OCI-LY3 (cell line): Measurements from ENCODE around the gene DSG1.

Source experiments
- H2AFZ ChIP-seq: fragments of 200-600, 300-600 bp; shearing (Covaris generic); 2 replicates; pipeline ENCODE4 v1.6.0; 2014; ENCODE audit warnings: antibody characterized with exemption, low read depth, low read length
- H3K27ac ChIP-seq: fragments of 200-600, 300-600 bp; sonication (generic); 2 replicates; pipeline ENCODE4 v1.5.1; 2014; ENCODE audit warnings: mild to moderate bottlenecking, low read length, moderate library complexity, mixed read lengths
- H3K27me3 ChIP-seq: fragments of 200-600, 300-600 bp; sonication (generic); 2 replicates; pipeline ENCODE4 v1.6.1; 2014; ENCODE audit warnings: low read depth, low read length, mixed read lengths
- H3K36me3 ChIP-seq: fragments of 200-600, 300-600 bp; sonication (generic); replicated peaks from 2 replicates; pipeline ENCODE3; 2014; ENCODE audit warnings: low read depth, low read length, mixed read lengths
- H3K4me1 ChIP-seq: fragments of 300-600, 200-600 bp; sonication (generic); 2 replicates; pipeline ENCODE4 v1.6.1; 2014; ENCODE audit warnings: low read length, mixed read lengths
- H3K4me2 ChIP-seq: fragments of 200-600, 300-600 bp; sonication (generic); 2 replicates; pipeline ENCODE4 v1.6.1; 2014; ENCODE audit warnings: low read length, mixed read lengths
- H3K4me3 ChIP-seq: fragments of 300-600, 200-600 bp; sonication (generic); 2 replicates; pipeline ENCODE4 v1.5.1; 2014; ENCODE audit warnings: antibody characterized with exemption, mild to moderate bottlenecking, low read length, moderate library complexity
- H3K79me2 ChIP-seq: fragments of 300-600, 200-600 bp; shearing (Covaris generic); 2 replicates; pipeline ENCODE4 v1.6.1; 2014; ENCODE audit warnings: mild to moderate bottlenecking, low read length, mixed read lengths
- H3K9ac ChIP-seq: fragments of 300-600, 200-600 bp; shearing (Covaris generic); 2 replicates; pipeline ENCODE4 v1.6.0; 2014; ENCODE audit warnings: mild to moderate bottlenecking, low read length, moderate library complexity
- H3K9me3 ChIP-seq: fragments of 200-600, 300-600 bp; shearing (Covaris generic); 2 replicates; pipeline ENCODE4 v1.6.1; 2014; ENCODE audit warnings: low read length, mixed read lengths; ENCODE audit not compliant: insufficient read depth
- H4K20me1 ChIP-seq: fragments of 200-600, 300-600 bp; sonication (generic); 2 replicates; pipeline ENCODE4 v1.6.1; 2016; ENCODE audit warnings: low read length, mixed read lengths; ENCODE audit not compliant: insufficient read depth
- EZH2phosphoT487 ChIP-seq: fragments of 200-600 bp; shearing (Covaris generic); IDR thresholded peaks from 2 replicates; pipeline ENCODE4 v1.6.1; 2018; ENCODE audit warnings: antibody characterized with exemption, mixed run types, low read depth
- TF ChIP-seq, protein P1 (sequence below): fragments of 200-600, 300-600 bp; sonication (generic); IDR thresholded peaks from 2 replicates; pipeline ENCODE4 v1.5.1; 2014; ENCODE audit warnings: antibody characterized with exemption, low read length, low read depth

Gene DSG1

GRCh38 chr18:31399306-31400032 is 81.5 kb downstream of the DSG1 start:
- H4K20me1 ChIP-seq, result no peaks in the 10 kb centered on the region
- H3K9me3 ChIP-seq, result no peaks in the 10 kb centered on the region
- no peak overlapping the region for H3K27ac ChIP-seq
- no peak overlapping the region for H3K4me2 ChIP-seq
- no peaks in the 10 kb centered on the region for H3K36me3 ChIP-seq
- H2AFZ ChIP-seq, result no peak overlapping the region
- no peak overlapping the region for H3K9ac ChIP-seq
- H3K4me3 ChIP-seq, result no peak overlapping the region
- no peaks in the 10 kb centered on the region for H3K79me2 ChIP-seq
- no peak for TF ChIP-seq EZH2phosphoT487
- TF ChIP-seq, protein P1, sequence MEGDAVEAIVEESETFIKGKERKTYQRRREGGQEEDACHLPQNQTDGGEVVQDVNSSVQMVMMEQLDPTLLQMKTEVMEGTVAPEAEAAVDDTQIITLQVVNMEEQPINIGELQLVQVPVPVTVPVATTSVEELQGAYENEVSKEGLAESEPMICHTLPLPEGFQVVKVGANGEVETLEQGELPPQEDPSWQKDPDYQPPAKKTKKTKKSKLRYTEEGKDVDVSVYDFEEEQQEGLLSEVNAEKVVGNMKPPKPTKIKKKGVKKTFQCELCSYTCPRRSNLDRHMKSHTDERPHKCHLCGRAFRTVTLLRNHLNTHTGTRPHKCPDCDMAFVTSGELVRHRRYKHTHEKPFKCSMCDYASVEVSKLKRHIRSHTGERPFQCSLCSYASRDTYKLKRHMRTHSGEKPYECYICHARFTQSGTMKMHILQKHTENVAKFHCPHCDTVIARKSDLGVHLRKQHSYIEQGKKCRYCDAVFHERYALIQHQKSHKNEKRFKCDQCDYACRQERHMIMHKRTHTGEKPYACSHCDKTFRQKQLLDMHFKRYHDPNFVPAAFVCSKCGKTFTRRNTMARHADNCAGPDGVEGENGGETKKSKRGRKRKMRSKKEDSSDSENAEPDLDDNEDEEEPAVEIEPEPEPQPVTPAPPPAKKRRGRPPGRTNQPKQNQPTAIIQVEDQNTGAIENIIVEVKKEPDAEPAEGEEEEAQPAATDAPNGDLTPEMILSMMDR, result no peak
- H3K27me3 ChIP-seq, result no peaks in the 10 kb centered on the region
- no peaks in the 10 kb centered on the region for H3K4me1 ChIP-seq

- Histone ChIP-seq H3K27ac (no peak overlapping the region), H3K4me1 (no peaks in the 10 kb centered on the region), H3K36me3 (no peaks in the 10 kb centered on the region), H3K27me3 (no peaks in the 10 kb centered on the region), H3K4me3 (no peak overlapping the region), H3K9me3 (no peaks in the 10 kb centered on the region), H2AFZ (no peak overlapping the region), H3K4me2 (no peak overlapping the region), H3K9ac (no peak overlapping the region), H4K20me1 (no peaks in the 10 kb centered on the region), H3K79me2 (no peaks in the 10 kb centered on the region)
- no peak for TF ChIP-seq EZH2phosphoT487
- TF ChIP-seq, protein P1, result no peak
Measured at GRCh38 chr18:31401156-31402025, 83.4 kb downstream of the DSG1 start.

DNA sequence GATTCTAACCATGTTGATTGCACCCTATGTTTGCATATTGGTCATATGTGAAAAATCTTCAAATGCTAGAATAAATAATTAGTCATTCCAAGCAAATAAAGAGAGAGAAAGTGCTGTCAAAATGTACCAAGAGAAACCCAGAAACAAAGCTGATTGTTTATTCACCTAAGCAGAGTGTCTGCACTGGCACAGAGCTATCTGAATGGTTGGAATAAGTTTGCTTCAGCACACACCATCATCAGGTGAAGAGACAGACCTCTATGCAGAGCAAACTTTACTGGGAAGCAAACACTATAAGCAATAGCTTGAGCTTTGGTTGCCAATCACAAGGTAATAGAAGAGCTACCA is 84.0 kb downstream of the DSG1 start:
- H3K9me3 ChIP-seq, result no peaks in the 10 kb centered on the region
- H3K79me2 ChIP-seq, result no peaks in the 10 kb centered on the region
- no peak overlapping the region for H3K4me2 ChIP-seq
- H3K4me3 ChIP-seq, result no peak overlapping the region
- no peak overlapping the region for H2AFZ ChIP-seq
- H3K4me1 ChIP-seq, result no peaks in the 10 kb centered on the region
- H3K36me3 ChIP-seq, result no peaks in the 10 kb centered on the region
- H3K27ac ChIP-seq, result no peak overlapping the region
- no peak for TF ChIP-seq EZH2phosphoT487
- TF ChIP-seq, protein P1, result no peak
- no peaks in the 10 kb centered on the region for H4K20me1 ChIP-seq
- no peak overlapping the region for H3K9ac ChIP-seq
- H3K27me3 ChIP-seq, result no peaks in the 10 kb centered on the region

- Histone ChIP-seq H3K4me3 (no peak overlapping the region), H3K79me2 (no peaks in the 10 kb centered on the region), H3K4me1 (0 out of 2 replicates have a peak, but pooled peaks cover 5% of the 10 kb centered on the region), H3K27ac (no peak overlapping the region), H2AFZ (no peak overlapping the region), H3K9me3 (no peaks in the 10 kb centered on the region), H3K9ac (no peak overlapping the region), H4K20me1 (no peaks in the 10 kb centered on the region), H3K27me3 (no peaks in the 10 kb centered on the region), H3K36me3 (no peaks in the 10 kb centered on the region), H3K4me2 (no peak overlapping the region)
- TF ChIP-seq EZH2phosphoT487, result no peak
- TF ChIP-seq, protein P1, result no peak
Measured at GRCh38 chr18:31403409-31403808, 85.4 kb downstream of the DSG1 start.
